NCI-H1436 (cell line): ENCODE measurements around the gene GIT1.

Source experiments
- DNase-seq: peaks from one replicate; lab custom pipeline; 2025; lab: John Stamatoyannopoulos, UW

The GIT1 gene

GRCh38 chr17:29616300-29617048, 27.0 kb upstream of the GIT1 start:
- no peak for DNase-seq

GRCh38 chr17:29615492-29616299, 26.2 kb upstream of the GIT1 start:
- no peak for DNase-seq

- DNase-seq, result no peak
These were observed 25.6 kb upstream of the GIT1 start for GRCh38 chr17:29615048-29615385.

GRCh38 chr17:29614349-29615047, 25.1 kb upstream of the GIT1 start:
- DNase-seq, result no peak

DNA sequence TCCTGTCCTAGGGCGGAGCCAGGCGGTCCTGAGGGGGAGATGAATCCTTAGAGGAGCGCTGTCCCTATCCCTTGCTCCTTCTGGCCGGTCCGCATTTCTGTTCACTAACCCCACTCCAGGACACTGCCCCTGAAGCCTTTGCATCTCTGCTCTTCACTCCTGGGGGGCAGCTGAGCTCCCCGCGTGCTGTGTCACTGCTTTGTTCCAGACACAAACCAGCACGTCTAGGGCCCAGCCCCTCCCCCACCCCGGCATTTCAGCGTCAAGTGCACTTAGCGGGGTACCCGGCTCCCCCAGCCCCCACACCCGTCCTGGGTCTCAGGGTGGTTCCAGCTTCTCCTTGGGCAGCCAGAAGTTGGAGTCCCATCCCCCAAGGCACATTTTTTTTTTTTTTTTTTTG, 24.4 kb upstream of the GIT1 start:
- no peak for DNase-seq

- no peak for DNase-seq
These were observed 23.9 kb upstream of the GIT1 start for GRCh38 chr17:29613352-29613837.

GRCh38 chr17:29612404-29613280, 23.2 kb upstream of the GIT1 start:
- no peak for DNase-seq

DNA sequence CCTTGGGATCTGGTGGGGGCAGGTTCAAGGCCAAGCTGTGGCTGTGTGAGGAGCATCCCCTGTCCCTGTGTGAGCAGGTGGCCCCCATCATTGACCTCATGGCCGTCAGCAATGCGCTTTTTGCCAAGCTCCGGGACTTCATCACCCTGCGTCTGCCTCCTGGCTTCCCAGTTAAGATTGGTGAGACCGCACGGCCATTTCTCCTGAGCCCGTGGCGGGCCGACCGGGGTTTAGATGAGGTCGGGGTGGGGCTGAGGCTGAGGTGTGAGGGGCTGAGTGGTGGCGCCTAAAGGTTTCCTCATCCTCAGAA, 22.6 kb upstream of the GIT1 start:
- no peak for DNase-seq

- DNase-seq, result no peak
These were observed 22.1 kb upstream of the GIT1 start for GRCh38 chr17:29611351-29612093.

- no peak for DNase-seq
These were observed 20.9 kb upstream of the GIT1 start for GRCh38 chr17:29610395-29610794.

DNA sequence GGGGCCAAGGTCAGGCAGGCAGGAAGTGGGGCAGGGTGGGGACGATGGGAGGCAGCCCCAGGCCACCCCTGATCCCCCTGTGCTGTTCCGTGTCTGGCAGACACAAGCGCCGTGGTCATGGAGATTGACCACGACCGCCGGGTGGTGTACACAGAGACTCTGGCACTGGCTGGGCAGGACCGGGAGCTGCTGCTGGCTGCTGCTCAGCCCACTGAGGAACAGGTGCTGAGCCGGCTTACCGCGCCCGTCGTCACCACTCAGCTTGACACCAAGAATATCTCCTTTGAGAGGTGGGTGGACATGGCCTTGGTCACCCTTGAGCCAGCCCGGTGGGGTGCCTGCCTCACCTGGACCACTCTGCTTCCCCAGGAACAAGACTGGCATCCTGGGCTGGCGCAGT, 19.5 kb upstream of the GIT1 start:
- DNase-seq, result no peak

- DNase-seq, result no peak
These were observed 18.2 kb upstream of the GIT1 start for GRCh38 chr17:29607557-29608195.

GRCh38 chr17:29603109-29603674, 13.7 kb upstream of the GIT1 start:
- no peak for DNase-seq

DNA sequence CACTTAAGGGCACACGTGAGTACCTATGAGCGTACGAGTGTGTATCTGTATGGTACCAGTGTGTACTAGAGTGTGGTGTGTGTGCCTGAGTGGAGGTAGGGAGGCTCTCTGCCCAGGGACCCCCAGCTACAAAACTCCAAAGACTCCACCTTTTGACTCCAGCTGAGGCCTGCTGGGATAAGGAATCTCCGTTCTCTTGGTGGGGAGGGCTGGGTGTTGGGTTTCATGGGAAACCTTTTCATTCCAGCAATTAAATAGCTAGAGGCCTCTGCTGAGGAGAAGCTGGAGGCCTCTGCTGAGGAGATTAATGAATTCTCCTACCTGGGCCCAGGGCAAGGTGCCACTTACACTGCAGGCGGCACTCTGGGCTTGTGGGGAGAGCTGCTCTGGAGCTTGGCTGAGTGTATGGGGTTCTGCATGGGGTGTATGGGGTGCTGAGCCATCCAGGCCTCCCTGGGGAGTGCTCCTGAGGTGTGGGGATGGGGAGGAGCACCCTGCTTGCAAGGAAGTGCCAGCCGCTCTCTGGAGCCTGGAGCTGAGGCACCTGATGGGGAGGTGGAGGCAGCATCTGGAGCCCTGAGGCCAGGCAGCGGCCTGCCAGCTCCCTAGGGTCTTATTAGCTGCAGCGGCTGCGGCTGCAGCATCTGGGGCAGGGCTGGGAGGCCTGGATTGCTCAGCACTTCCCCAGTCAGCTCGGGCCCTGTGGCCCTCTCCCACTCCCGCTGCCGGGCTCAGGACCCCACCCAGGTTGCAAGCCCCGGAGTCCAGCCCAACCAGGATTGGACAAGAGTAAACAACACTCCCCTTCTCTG, 8.1 kb upstream of the GIT1 start:
- DNase-seq, result no peak

GRCh38 chr17:29596811-29597210, 7.4 kb upstream of the GIT1 start:
- no peak for DNase-seq

- DNase-seq, result no peak
These were observed 6.7 kb upstream of the GIT1 start for GRCh38 chr17:29595943-29596774.

GRCh38 chr17:29595107-29595942, 5.9 kb upstream of the GIT1 start:
- no peak for DNase-seq
